PC-9 (cell line): Measurements from ENCODE around the gene FAM3C. TPM values are rescaled to one million over a fixed set of nuclear protein-coding genes. Genes with fewer than 3 reads are reported as not detected.

Source experiments
- BruUV-seq: library from RNA; stranded (reverse); fragments of 400-500 nt; replicated peaks from 2 replicates; lab custom pipeline; 2021; lab: Mats Ljungman, UMichigan
- CTCF ChIA-PET: fragments of 300-600 bp; sonication (Branson Sonifier 250); formaldehyde crosslinking; loops from one replicate; lab custom pipeline; 2022; ENCODE audit warnings: antibody characterized with exemption; lab: Charles Lee
- POLR2A ChIA-PET: fragments of 300-600 bp; sonication (Branson Sonifier 250); formaldehyde crosslinking; loops from one replicate; lab custom pipeline; 2022; ENCODE audit warnings: antibody characterized with exemption; ENCODE audit not compliant: unreplicated experiment; lab: Charles Lee
- DNase-seq, 2 experiments: peaks; one replicate each; pipeline versions ENCODE4 v3.0.0 to v3.0.0-alpha.2; 2015 to 2022; ENCODE audit warnings: mixed read lengths in 1 of 2
- H2AFZ ChIP-seq: fragments of 200-600 bp; sonication (generic); 2 replicates; pipeline ENCODE4 v1.8.1; 2017; ENCODE audit warnings: antibody characterized with exemption
- H3F3A ChIP-seq: fragments of 200-600 bp; sonication (generic); 2 replicates; pipeline ENCODE4 v1.8.1; 2017; ENCODE audit warnings: antibody characterized with exemption, mild to moderate bottlenecking, low read depth; ENCODE audit not compliant: insufficient read depth
- H3K27ac ChIP-seq: fragments of 200-600 bp; sonication (generic); 2 replicates; pipeline ENCODE4 v1.6.1; 2016; ENCODE audit warnings: mixed run types
- H3K27me3 ChIP-seq: fragments of 200-600 bp; sonication (generic); 2 replicates; pipeline ENCODE4 v1.6.1; 2016; ENCODE audit warnings: low read depth, mixed run types; ENCODE audit not compliant: insufficient read depth
- H3K36me3 ChIP-seq: fragments of 200-600 bp; sonication (generic); 2 replicates; pipeline ENCODE4 v1.6.1; 2016; ENCODE audit warnings: low read depth, mixed run types
- H3K4me1 ChIP-seq: fragments of 200-600 bp; sonication (generic); replicated peaks from 2 replicates; pipeline ENCODE4 v1.6.1; 2016; ENCODE audit warnings: mixed run types; ENCODE audit not compliant: insufficient read depth
- H3K4me2 ChIP-seq: fragments of 200-600 bp; sonication (generic); 2 replicates; pipeline ENCODE4 v1.6.1; 2017; ENCODE audit warnings: mixed run types
- H3K4me3 ChIP-seq: fragments of 200-600 bp; sonication (generic); 2 replicates; pipeline ENCODE4 v1.6.1; 2016; ENCODE audit warnings: mixed run types
- H3K79me2 ChIP-seq: fragments of 200-600 bp; sonication (generic); 2 replicates; pipeline ENCODE4 v1.6.1; 2017; ENCODE audit warnings: low read depth, mixed run types
- H3K9me2 ChIP-seq: fragments of 200-600 bp; sonication (generic); 2 replicates; pipeline ENCODE4 v1.8.1; 2017; ENCODE audit warnings: mild to moderate bottlenecking; ENCODE audit not compliant: insufficient read depth
- H3K9me3 ChIP-seq: fragments of 200-600 bp; sonication (generic); 2 replicates; pipeline ENCODE4 v1.8.1; 2016; ENCODE audit warnings: low read depth; ENCODE audit not compliant: insufficient read depth
- H4K20me1 ChIP-seq: fragments of 200-600 bp; sonication (generic); 2 replicates; pipeline ENCODE4 v1.8.1; 2017; ENCODE audit not compliant: insufficient read depth
- CTCF ChIP-seq: fragments of 200-600 bp; sonication (generic); conservative IDR thresholded peaks from 2 replicates; pipeline ENCODE4 v1.6.1; 2017; ENCODE audit warnings: mixed run types, antibody characterized with exemption, mild to moderate bottlenecking, moderate library complexity
- EZH2 ChIP-seq: fragments of 200-600 bp; sonication (generic); IDR thresholded peaks from 2 replicates; pipeline ENCODE4 v1.8.0; 2017; ENCODE audit warnings: antibody characterized with exemption, low read depth
- intact Hi-C: fragments of 100-400 bp; cut with micrococcal nuclease; formaldehyde crosslinking; loops from one replicate; pipeline ENCODE4 v1.10.0; 2022; ENCODE audit not compliant: unreplicated experiment
- total RNA-seq: library from RNA; stranded (reverse); gene quantifications from 2 replicates; pipeline ENCODE4 v1.2.3, GENCODE V29; 2021

Gene FAM3C
- total RNA-seq, 1 experiment from 2014 or later, result 134 TPM

GRCh38 chr7:121369462-121369861 lies 26.6 kb downstream of the FAM3C start:
- Histone ChIP-seq H3K9me3 (no peaks in the 10 kb centered on the region), H3K4me2 (no peak overlapping the region), H3K4me3 (no peak overlapping the region), H3K79me2 (peaks cover 21% of the 10 kb centered on the region), H3K27me3 (no peaks in the 10 kb centered on the region), H3K4me1 (peaks cover 16% of the 10 kb centered on the region; the same call in 1 of the 2 replicates), H2AFZ (no peak overlapping the region), H3F3A (peaks cover 24% of the 10 kb centered on the region; the same call in 1 of the 2 replicates), H3K36me3 (peaks cover 63% of the 10 kb centered on the region), H3K27ac (0 out of 2 replicates have a peak overlapping the region, but pooled peaks have one; percentile 10), H3K9me2 (no peaks in the 10 kb centered on the region), H4K20me1 (peaks cover 6% of the 10 kb centered on the region; the same call in 1 of the 2 replicates)
- no TSS peak for BruUV-seq
- intact Hi-C loops, result loop anchor here (1.0 to 5.0 kb wide), 3 partner anchors 69 to 242 kb away; no protein-coding TSS in a partner anchor
- TF ChIP-seq CTCF, result no peak
- TF ChIP-seq EZH2, result no peak
- peak in 1 of 2 experiments; percentile 19 for DNase-seq
- POLR2A ChIA-PET, result interaction anchor here (0.5 kb wide), 1 partner anchor 26 kb away, joined by 6 read pairs; no protein-coding TSS in a partner anchor
- CTCF ChIA-PET, result interaction anchor here (0.6 to 0.8 kb wide), 3 partner anchors 51 to 625 kb away, joined by 3 read pairs; no protein-coding TSS in a partner anchor

- POLR2A ChIA-PET, result interaction anchor here (0.6 to 0.7 kb wide), 2 partner anchors 181 to 1773 kb away, joined by 3 to 7 read pairs; no protein-coding TSS in a partner anchor
- no TSS peak for BruUV-seq
- Histone ChIP-seq H2AFZ (no peak overlapping the region), H3F3A (peaks cover 30% of the 10 kb centered on the region; the same call in 1 of the 2 replicates), H4K20me1 (peaks cover 6% of the 10 kb centered on the region; the same call in 1 of the 2 replicates), H3K36me3 (peaks cover 66% of the 10 kb centered on the region), H3K79me2 (peaks cover 21% of the 10 kb centered on the region), H3K27ac (peak overlapping the region; percentile 38), H3K9me2 (no peaks in the 10 kb centered on the region), H3K4me1 (peaks cover 16% of the 10 kb centered on the region; the same call in 1 of the 2 replicates), H3K9me3 (no peaks in the 10 kb centered on the region), H3K4me3 (no peak overlapping the region), H3K4me2 (0 out of 2 replicates have a peak overlapping the region, but pooled peaks have one; percentile 4), H3K27me3 (no peaks in the 10 kb centered on the region)
- intact Hi-C loops, result loop anchor here (1.0 to 5.0 kb wide), 4 partner anchors 76 to 628 kb away; no protein-coding TSS in a partner anchor
- peak; percentile 15 to 48 for DNase-seq
- CTCF ChIA-PET, result interaction anchor here (0.5 to 2.0 kb wide), 10 partner anchors 30 to 627 kb away, joined by 3 to 14 read pairs (median 6); partner anchors contain the start of gene FAM3C
- TF ChIP-seq EZH2 (no peak), CTCF (peak; percentile 94)
These were observed 29.2 kb downstream of the FAM3C start for GRCh38 chr7:121366852-121367431.

- Histone ChIP-seq H3F3A (peaks cover 16% of the 10 kb centered on the region; the same call in 1 of the 2 replicates), H4K20me1 (no peaks in the 10 kb centered on the region), H3K4me1 (no peaks in the 10 kb centered on the region), H3K79me2 (peaks cover 10% of the 10 kb centered on the region), H3K9me3 (no peaks in the 10 kb centered on the region), H3K36me3 (peaks cover 66% of the 10 kb centered on the region), H3K27me3 (no peaks in the 10 kb centered on the region), H3K4me2 (no peak overlapping the region), H3K27ac (no peak overlapping the region), H3K4me3 (no peak overlapping the region), H2AFZ (no peak overlapping the region), H3K9me2 (no peaks in the 10 kb centered on the region)
- TF ChIP-seq EZH2 (no peak), CTCF (no peak)
- CTCF ChIA-PET, result no interaction called here
- POLR2A ChIA-PET, result interaction anchor here (0.7 kb wide), 1 partner anchor 197 kb away, joined by 3 read pairs; no protein-coding TSS in a partner anchor
- no TSS peak for BruUV-seq
- intact Hi-C loops, result no loop called here
- no peak for DNase-seq
These were observed 35.5 kb downstream of the FAM3C start for GRCh38 chr7:121360564-121360963.
